A549 (cell line): ENCODE measurements around the gene CTU1. TPM values are rescaled to one million over a fixed set of nuclear protein-coding genes. Genes with fewer than 3 reads are reported as not detected.

Experiments used
- ATAC-seq, 2 experiments: fragments of 200-7000 bp in 1 of 2; fragments of >200 bp in 1 of 2; cut with Nextera tagmentation in 1 of 2; cut with Tn5 transposase in 1 of 2; 3 replicates each; pipeline versions ENCODE4 v1.8.0 to v1.9.1; 2018 to 2020; ENCODE audit warnings: mild to moderate bottlenecking in 1 of 2, moderate library complexity in 1 of 2
- CTCF ChIA-PET: fragments of 300-600 bp; sonication (Branson Sonifier 250); formaldehyde crosslinking; extraction: SDS; loops from one replicate; lab custom pipeline; 2021; ENCODE audit warnings: antibody characterized with exemption, inconsistent platforms; lab: Yijun Ruan, JAX
- POLR2A ChIA-PET: fragments of 350-600 bp; formaldehyde crosslinking; extraction: SDS; loops from one replicate; lab custom pipeline; 2021; ENCODE audit warnings: antibody characterized with exemption, inconsistent platforms; lab: Yijun Ruan, JAX
- DNase-seq, 2 experiments: peaks; one replicate each; pipeline versions ENCODE4 v3.0.0 to v3.0.0-alpha.2; 2011 to 2016; ENCODE audit warnings: low read depth in 1 of 2, low spot score in 1 of 2
- FAIRE-seq: peaks from 2 replicates; lab custom pipeline; 2011; peaks lifted over from hg19 to GRCh38; lab: Jason Lieb, UNC
- H3K27ac ChIP-seq, 2 experiments: fragments of >200 bp; sonication (Bioruptor Twin); formaldehyde crosslinking; 3 replicates each; pipeline ENCODE4 v1.5.1; 2016 to 2017
- H3K4me1 ChIP-seq: fragments of >200 bp; sonication (Bioruptor Twin); formaldehyde crosslinking; 3 replicates; pipeline ENCODE4 v1.6.1; 2016
- H3K4me2 ChIP-seq: fragments of >200 bp; sonication (Bioruptor Twin); formaldehyde crosslinking; 3 replicates; pipeline ENCODE4 v1.6.1; 2016
- H3K4me3 ChIP-seq: fragments of >200 bp; sonication (Bioruptor Twin); formaldehyde crosslinking; 3 replicates; pipeline ENCODE4 v1.5.1; 2016
- H3K9me3 ChIP-seq: fragments of >200 bp; sonication (Bioruptor Twin); formaldehyde crosslinking; 3 replicates; pipeline ENCODE4 v1.6.1; 2016
- CBX2 ChIP-seq: fragments of 200-600 bp; sonication (generic); IDR thresholded peaks from 2 replicates; pipeline ENCODE4 v1.6.1; 2016; ENCODE audit warnings: low read depth, mild to moderate bottlenecking, borderline replicate concordance
- CHD2 ChIP-seq: fragments of 150-350 bp; IDR thresholded peaks from 2 replicates; pipeline ENCODE4 v1.6.1; 2014; ENCODE audit warnings: low read length; ENCODE audit not compliant: partially characterized antibody
- EP300 ChIP-seq, 2 experiments: fragments of >200 bp; sonication (Bioruptor Twin); formaldehyde crosslinking; IDR thresholded peaks; 2 replicates in 1 of 2; 3 replicates in 1 of 2; pipeline ENCODE4 v1.6.1; 2016 to 2017
- ESRRA ChIP-seq: fragments of 150-350 bp; IDR thresholded peaks from 2 replicates; pipeline ENCODE4 v1.6.1; 2014; ENCODE audit warnings: mild to moderate bottlenecking, low read length, borderline replicate concordance
- HEYL ChIP-seq: fragments of 250-450 bp; sonication (Bioruptor Pico); IDR thresholded peaks from 2 replicates; pipeline ENCODE4 v1.8.0; 2021; ENCODE audit warnings: mild to moderate bottlenecking, moderate library complexity
- HMGXB4 ChIP-seq: fragments of 250-450 bp; sonication (Bioruptor Pico); IDR thresholded peaks from 2 replicates; pipeline ENCODE4 v1.5.0; 2021; ENCODE audit warnings: mild to moderate bottlenecking, moderate library complexity, borderline replicate concordance
- HOXB5 ChIP-seq: fragments of 250-450 bp; sonication (Bioruptor Pico); IDR thresholded peaks from 2 replicates; pipeline ENCODE4 v1.5.0; 2020; ENCODE audit warnings: mild to moderate bottlenecking, moderate library complexity
- JUNB ChIP-seq: fragments of >200 bp; sonication (Bioruptor Twin); formaldehyde crosslinking; IDR thresholded peaks from 2 replicates; pipeline ENCODE4 v1.6.1; 2016
- MAFK ChIP-seq: fragments of 450-650 bp; IDR thresholded peaks from 2 replicates; pipeline ENCODE4 v1.6.1; 2014; ENCODE audit not compliant: partially characterized antibody
- MAX ChIP-seq: IDR thresholded peaks from 2 replicates; pipeline ENCODE4 v1.6.1; 2012
- NR3C1 ChIP-seq: fragments of >200 bp; sonication (Bioruptor Twin); formaldehyde crosslinking; IDR thresholded peaks from 3 replicates; pipeline ENCODE4 v1.6.1; 2017
- PHF8 ChIP-seq: fragments of 200-600 bp; sonication (generic); IDR thresholded peaks from 2 replicates; pipeline ENCODE4 v1.6.1; 2016; ENCODE audit warnings: low read depth, mild to moderate bottlenecking, antibody characterized with exemption, moderate library complexity, borderline replicate concordance
- POLR2A ChIP-seq: IDR thresholded peaks from 2 replicates; pipeline ENCODE4 v1.6.1; 2012; ENCODE audit warnings: mild to moderate bottlenecking, low read length
- RAD21 ChIP-seq, 2 experiments: fragments of >200 bp in 1 of 2; sonication (Bioruptor Twin) in 1 of 2; formaldehyde crosslinking in 1 of 2; IDR thresholded peaks in 1 of 2; conservative IDR thresholded peaks in 1 of 2; 2 replicates in 1 of 2; 3 replicates in 1 of 2; pipeline ENCODE4 v1.6.1; 2012 to 2018; ENCODE audit warnings: inconsistent platforms in 1 of 2
- RCOR1 ChIP-seq: fragments of 150-350 bp; IDR thresholded peaks from 2 replicates; pipeline ENCODE4 v1.6.1; 2014; ENCODE audit warnings: antibody characterized with exemption, low read length, low read depth
- SMC3 ChIP-seq: fragments of >200 bp; sonication (Bioruptor Twin); formaldehyde crosslinking; IDR thresholded peaks from 3 replicates; pipeline ENCODE4 v1.6.1; 2018; ENCODE audit warnings: inconsistent platforms
- SREBF2 ChIP-seq: fragments of 450-650 bp; IDR thresholded peaks from 2 replicates; pipeline ENCODE4 v1.6.1; 2014; ENCODE audit warnings: mild to moderate bottlenecking, moderate library complexity
- TP53 ChIP-seq: fragments of 250-450 bp; sonication (Bioruptor Pico); IDR thresholded peaks from 2 replicates; pipeline ENCODE4 v1.5.0; 2021; ENCODE audit warnings: mild to moderate bottlenecking, moderate library complexity
- ZFP36 ChIP-seq: fragments of 450-650 bp; IDR thresholded peaks from 2 replicates; pipeline ENCODE4 v1.6.1; 2014; ENCODE audit warnings: borderline replicate concordance; ENCODE audit not compliant: partially characterized antibody
- WGBS: methylation state at CpG from one replicate; pipeline ENCODE4 v1.1.6; 2017; ENCODE audit errors: missing lambda C conversion rate; 5-methylcytosine and 5-hydroxymethylcytosine counted together
- polyA plus RNA-seq, 4 experiments: library from polyadenylated mRNA; depleted of rRNA in 3 of 4; stranded (reverse); fragments of >200 nt; fragmentation: RNase III in 1 of 4; extraction: RNeasy Plus Mini Kit Qiagen cat#74134 plus additional on column Dnase treatment in 1 of 4; gene quantifications; 2 replicates in 3 of 4; 3 replicates in 1 of 4; pipeline ENCODE4 v1.2.3, GENCODE V29; 2011 to 2017
- TF ChIP-seq, protein P1 (sequence below): fragments of >200 bp; sonication (Bioruptor Twin); formaldehyde crosslinking; IDR thresholded peaks from 2 replicates; pipeline ENCODE4 v1.6.1; 2016
- TF ChIP-seq, protein P2 (sequence below): fragments of 150-350 bp; IDR thresholded peaks from 2 replicates; pipeline ENCODE4 v1.6.1; 2014; ENCODE audit warnings: low read depth, mild to moderate bottlenecking, low read length

The CTU1 gene
- polyA plus RNA-seq, 2 of the 4 experiments (the other 2 are of a cell fraction), result 4.5 to 7.4 TPM

GRCh38 chr19:51141181-51141580 lies 33.0 kb upstream of the CTU1 start:
- FAIRE-seq, result no peak
- WGBS, result 46% methylated on average over 6 of the region's 6 CpGs
- H3K4me1 ChIP-seq, result no peaks in the 10 kb centered on the region
- ATAC-seq, result no peak
- no peak for DNase-seq
- no peak overlapping the region for H3K27ac ChIP-seq
- CTCF ChIA-PET, result interaction anchor here (0.7 to 0.8 kb wide), 3 partner anchors 15 to 435 kb away, joined by 3 read pairs; no protein-coding TSS in a partner anchor
- TF ChIP-seq JUNB (no peak), CBX2 (no peak), RAD21 (conservative IDR thresholded peaks at IDR 0.05 in 1 of 2, IDR thresholded peaks at IDR 0.05 in 1 of 2) (no peak), CHD2 (no peak), HOXB5 (CRISPR knock-in tag) (no peak), HEYL (CRISPR knock-in tag) (no peak), TP53 (no peak), RCOR1 (no peak), SMC3 (no peak), HMGXB4 (CRISPR knock-in tag) (no peak)
- peaks cover 5% of the 10 kb centered on the region; the same call in 2 of the 3 replicates for H3K9me3 ChIP-seq
- no peak overlapping the region for H3K4me3 ChIP-seq
- H3K4me2 ChIP-seq, result no peak overlapping the region
- POLR2A ChIA-PET, result no interaction called here

- no peaks in the 10 kb centered on the region for H3K4me1 ChIP-seq
- FAIRE-seq, result no peak
- POLR2A ChIA-PET, result no interaction called here
- H3K4me3 ChIP-seq, result no peak overlapping the region
- TF ChIP-seq ZFP36 (no peak), NR3C1 (no peak), ESRRA (no peak), SMC3 (no peak), JUNB (no peak), HOXB5 (CRISPR knock-in tag) (no peak), SREBF2 (no peak), MAFK (no peak), TP53 (no peak), RAD21 (conservative IDR thresholded peaks at IDR 0.05 in 1 of 2, IDR thresholded peaks at IDR 0.05 in 1 of 2) (no peak), EP300 (IDR thresholded peaks at IDR 0.05) (no peak), POLR2A (no peak), MAX (no peak), PHF8 (no peak), HMGXB4 (CRISPR knock-in tag) (no peak)
- TF ChIP-seq, protein P1, sequence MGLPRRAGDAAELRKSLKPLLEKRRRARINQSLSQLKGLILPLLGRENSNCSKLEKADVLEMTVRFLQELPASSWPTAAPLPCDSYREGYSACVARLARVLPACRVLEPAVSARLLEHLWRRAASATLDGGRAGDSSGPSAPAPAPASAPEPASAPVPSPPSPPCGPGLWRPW, result no peak
- TF ChIP-seq, protein P2, sequence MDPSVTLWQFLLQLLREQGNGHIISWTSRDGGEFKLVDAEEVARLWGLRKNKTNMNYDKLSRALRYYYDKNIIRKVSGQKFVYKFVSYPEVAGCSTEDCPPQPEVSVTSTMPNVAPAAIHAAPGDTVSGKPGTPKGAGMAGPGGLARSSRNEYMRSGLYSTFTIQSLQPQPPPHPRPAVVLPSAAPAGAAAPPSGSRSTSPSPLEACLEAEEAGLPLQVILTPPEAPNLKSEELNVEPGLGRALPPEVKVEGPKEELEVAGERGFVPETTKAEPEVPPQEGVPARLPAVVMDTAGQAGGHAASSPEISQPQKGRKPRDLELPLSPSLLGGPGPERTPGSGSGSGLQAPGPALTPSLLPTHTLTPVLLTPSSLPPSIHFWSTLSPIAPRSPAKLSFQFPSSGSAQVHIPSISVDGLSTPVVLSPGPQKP, result no peak
- TF ChIP-seq, all 56 proteins: peak for 0
- Histone ChIP-seq H3K4me2 (no peak overlapping the region), H3K9me3 (peaks cover 8% of the 10 kb centered on the region), H3K27ac (no peak overlapping the region)
- WGBS, result 42% methylated on average over 6 of the region's 6 CpGs
- CTCF ChIA-PET, result interaction anchor here (0.8 to 1.1 kb wide), 2 partner anchors 10 to 18 kb away, joined by 3 read pairs; no protein-coding TSS in a partner anchor
- DNase-seq (no peak), ATAC-seq (no peak)
These were observed 32.2 kb upstream of the CTU1 start for GRCh38 chr19:51140441-51140840.
